ENCODE data around the gene TLE5.
"Not testable (repeated sequence)": the region's sequence is repeated elsewhere in the genome, so short reads cannot be mapped to it uniquely, and the experiment has no call there.

TLE5 gene

GRCh38 chr19:3089299-3089855 is 27.1 kb upstream of the TLE5 start:
- not testable (repeated sequence) for H3K4ac ChIP-seq (ENCODE audit: low read length); H3K4me1 ChIP-seq (ENCODE audit: control insufficient read depth in 2 of 2, insufficient read depth in 1 of 2, low read depth in 1 of 2, low read length in 2 of 2); H3K4me3 ChIP-seq (ENCODE audit: low read length in 2 of 2); H3K14ac ChIP-seq (ENCODE audit: low read length); H3K79me1 ChIP-seq (ENCODE audit: low read depth, low read length); H3K27me3 ChIP-seq (ENCODE audit: control insufficient read depth in 3 of 3, insufficient read depth in 3 of 3, low read depth in 1 of 3, low read length in 3 of 3); H2AK5ac ChIP-seq (ENCODE audit: low read depth, low read length); H3K9ac ChIP-seq (ENCODE audit: low read depth, low read length, poor library complexity); H3K27ac ChIP-seq (replicated peaks; ENCODE audit: low read length); H4K91ac ChIP-seq (ENCODE audit: low read depth, low read length, poor library complexity); H3K4me2 ChIP-seq (ENCODE audit: insufficient read depth, low read length, poor library complexity, severe bottlenecking); H2BK120ac ChIP-seq (ENCODE audit: low read depth, low read length); H2BK5ac ChIP-seq (ENCODE audit: low read length); H3K36me3 ChIP-seq (replicated peaks in 1 of 2; ENCODE audit: control insufficient read depth in 2 of 2, insufficient read depth in 2 of 2, low read length in 2 of 2); DNase-seq (ENCODE audit: low spot score); H4K8ac ChIP-seq (ENCODE audit: low read depth, low read length); H3K9me3 ChIP-seq (replicated peaks in 1 of 2; ENCODE audit: control insufficient read depth in 2 of 2, insufficient read depth in 1 of 2, low read depth in 1 of 2, low read length in 2 of 2); H3K18ac ChIP-seq (ENCODE audit: low read length); H2BK12ac ChIP-seq (ENCODE audit: low read length); H2BK15ac ChIP-seq (ENCODE audit: low read length); H3K23ac ChIP-seq (ENCODE audit: low read depth, low read length, poor library complexity); H2AFZ ChIP-seq (ENCODE audit: low read length)
- no CpG with 5 or more reads among the region's 7 CpGs for WGBS, 2 donors (ENCODE audit: extremely low coverage in 2 of 2, insufficient read length in 2 of 2, insufficient replicate concordance in 1 of 2)

- H2AFZ ChIP-seq (ENCODE audit: low read length) = no peak overlapping the region
- H3K4me1 ChIP-seq (ENCODE audit: control insufficient read depth in 2 of 2, insufficient read depth in 1 of 2, low read depth in 1 of 2, low read length in 2 of 2) = no peaks in the 10 kb centered on the region
- no peak overlapping the region for H3K18ac ChIP-seq (ENCODE audit: low read length)
- H4K91ac ChIP-seq (ENCODE audit: low read depth, low read length, poor library complexity) = no peak overlapping the region
- no peaks in the 10 kb centered on the region for H3K9me3 ChIP-seq (replicated peaks in 1 of 2; ENCODE audit: control insufficient read depth in 2 of 2, insufficient read depth in 1 of 2, low read depth in 1 of 2, low read length in 2 of 2)
- WGBS, 2 donors (ENCODE audit: extremely low coverage in 2 of 2, insufficient read length in 2 of 2, insufficient replicate concordance in 1 of 2) = no CpG with 5 or more reads among the region's 10 CpGs
- no peak for DNase-seq (ENCODE audit: low spot score)
- H3K9ac ChIP-seq (ENCODE audit: low read depth, low read length, poor library complexity) = no peak overlapping the region
- H2BK120ac ChIP-seq (ENCODE audit: low read depth, low read length) = no peak overlapping the region
- no peaks in the 10 kb centered on the region for H3K79me1 ChIP-seq (ENCODE audit: low read depth, low read length)
- H2BK15ac ChIP-seq (ENCODE audit: low read length) = no peak overlapping the region
- H3K27me3 ChIP-seq (ENCODE audit: control insufficient read depth in 3 of 3, insufficient read depth in 3 of 3, low read depth in 1 of 3, low read length in 3 of 3) = no peaks in the 10 kb centered on the region
- H3K4me2 ChIP-seq (ENCODE audit: insufficient read depth, low read length, poor library complexity, severe bottlenecking) = no peak overlapping the region
- no peak overlapping the region for H2BK5ac ChIP-seq (ENCODE audit: low read length)
- H3K36me3 ChIP-seq (replicated peaks in 1 of 2; ENCODE audit: control insufficient read depth in 2 of 2, insufficient read depth in 2 of 2, low read length in 2 of 2) = no peaks in the 10 kb centered on the region
- H2AK5ac ChIP-seq (ENCODE audit: low read depth, low read length) = no peak overlapping the region
- H3K4ac ChIP-seq (ENCODE audit: low read length) = no peak overlapping the region
- H3K27ac ChIP-seq (replicated peaks; ENCODE audit: low read length) = no peak overlapping the region
- no peak overlapping the region for H4K8ac ChIP-seq (ENCODE audit: low read depth, low read length)
- H3K4me3 ChIP-seq (ENCODE audit: low read length in 2 of 2) = no peak overlapping the region
- H3K23ac ChIP-seq (ENCODE audit: low read depth, low read length, poor library complexity) = no peak overlapping the region
- H2BK12ac ChIP-seq (ENCODE audit: low read length) = no peak overlapping the region
- no peak overlapping the region for H3K14ac ChIP-seq (ENCODE audit: low read length)
These were observed 25.5 kb upstream of the TLE5 start for GRCh38 chr19:3087769-3088168.

GRCh38 chr19:3084943-3085342 is 22.6 kb upstream of the TLE5 start:
- no peaks in the 10 kb centered on the region for H3K27me3 ChIP-seq (ENCODE audit: control insufficient read depth in 3 of 3, insufficient read depth in 3 of 3, low read depth in 1 of 3, low read length in 3 of 3)
- H3K9me3 ChIP-seq (replicated peaks in 1 of 2; ENCODE audit: control insufficient read depth in 2 of 2, insufficient read depth in 1 of 2, low read depth in 1 of 2, low read length in 2 of 2) = no peaks in the 10 kb centered on the region
- no peak overlapping the region for H2BK12ac ChIP-seq (ENCODE audit: low read length)
- no peaks in the 10 kb centered on the region for H3K79me1 ChIP-seq (ENCODE audit: low read depth, low read length)
- no peak overlapping the region for H2AFZ ChIP-seq (ENCODE audit: low read length)
- no peak overlapping the region for H3K23ac ChIP-seq (ENCODE audit: low read depth, low read length, poor library complexity)
- no peak overlapping the region for H3K9ac ChIP-seq (ENCODE audit: low read depth, low read length, poor library complexity)
- peak overlapping the region; percentile 35 for H2AK5ac ChIP-seq (ENCODE audit: low read depth, low read length)
- no peak overlapping the region for H4K8ac ChIP-seq (ENCODE audit: low read depth, low read length)
- peak overlapping the region; percentile 57 for H3K18ac ChIP-seq (ENCODE audit: low read length)
- H2BK15ac ChIP-seq (ENCODE audit: low read length) = peak overlapping the region; percentile 58
- no peak overlapping the region for H3K4ac ChIP-seq (ENCODE audit: low read length)
- H3K4me2 ChIP-seq (ENCODE audit: insufficient read depth, low read length, poor library complexity, severe bottlenecking) = no peak overlapping the region
- no peak overlapping the region for H3K27ac ChIP-seq (replicated peaks; ENCODE audit: low read length)
- DNase-seq (ENCODE audit: low spot score) = no peak
- H4K91ac ChIP-seq (ENCODE audit: low read depth, low read length, poor library complexity) = no peak overlapping the region
- H3K14ac ChIP-seq (ENCODE audit: low read length) = no peak overlapping the region
- H3K4me1 ChIP-seq (ENCODE audit: control insufficient read depth in 2 of 2, insufficient read depth in 1 of 2, low read depth in 1 of 2, low read length in 2 of 2) = no peaks in the 10 kb centered on the region
- H2BK120ac ChIP-seq (ENCODE audit: low read depth, low read length) = no peak overlapping the region
- no peak overlapping the region for H3K4me3 ChIP-seq (ENCODE audit: low read length in 2 of 2)
- H2BK5ac ChIP-seq (ENCODE audit: low read length) = peak overlapping the region; percentile 75
- no peaks in the 10 kb centered on the region for H3K36me3 ChIP-seq (replicated peaks in 1 of 2; ENCODE audit: control insufficient read depth in 2 of 2, insufficient read depth in 2 of 2, low read length in 2 of 2)
- WGBS, 2 donors (ENCODE audit: extremely low coverage in 2 of 2, insufficient read length in 2 of 2, insufficient replicate concordance in 1 of 2) = no CpG with 5 or more reads among the region's 10 CpGs

GRCh38 chr19:3083964-3084363 is 21.7 kb upstream of the TLE5 start:
- Histone ChIP-seq H4K8ac (ENCODE audit: low read depth, low read length) (no peak overlapping the region), H4K91ac (ENCODE audit: low read depth, low read length, poor library complexity) (no peak overlapping the region)
- no CpG with 5 or more reads among the region's 7 CpGs for WGBS, 2 donors (ENCODE audit: extremely low coverage in 2 of 2, insufficient read length in 2 of 2, insufficient replicate concordance in 1 of 2)

More at GRCh38 chr19:3083964-3084363, 21.7 kb upstream of the TLE5 start:
- Histone ChIP-seq H3K4me3 (ENCODE audit: low read length in 2 of 2) (no peak overlapping the region), H3K9ac (ENCODE audit: low read depth, low read length, poor library complexity) (no peak overlapping the region), H2BK120ac (ENCODE audit: low read depth, low read length) (no peak overlapping the region), H3K79me1 (ENCODE audit: low read depth, low read length) (no peaks in the 10 kb centered on the region), H3K4me2 (ENCODE audit: insufficient read depth, low read length, poor library complexity, severe bottlenecking) (no peak overlapping the region), H3K14ac (ENCODE audit: low read length) (no peak overlapping the region), H2BK12ac (ENCODE audit: low read length) (no peak overlapping the region), H3K4me1 (ENCODE audit: control insufficient read depth in 2 of 2, insufficient read depth in 1 of 2, low read depth in 1 of 2, low read length in 2 of 2) (no peaks in the 10 kb centered on the region), H3K27ac (replicated peaks; ENCODE audit: low read length) (no peak overlapping the region), H3K18ac (ENCODE audit: low read length) (no peak overlapping the region), H2AK5ac (ENCODE audit: low read depth, low read length) (no peak overlapping the region), H3K4ac (ENCODE audit: low read length) (no peak overlapping the region), H3K27me3 (ENCODE audit: control insufficient read depth in 3 of 3, insufficient read depth in 3 of 3, low read depth in 1 of 3, low read length in 3 of 3) (peaks cover 0 to 4% (median 0%) of the 10 kb centered on the region in 3 experiments), H3K36me3 (replicated peaks in 1 of 2; ENCODE audit: control insufficient read depth in 2 of 2, insufficient read depth in 2 of 2, low read length in 2 of 2) (no peaks in the 10 kb centered on the region), H3K9me3 (replicated peaks in 1 of 2; ENCODE audit: control insufficient read depth in 2 of 2, insufficient read depth in 1 of 2, low read depth in 1 of 2, low read length in 2 of 2) (no peaks in the 10 kb centered on the region), H2BK5ac (ENCODE audit: low read length) (no peak overlapping the region), H3K23ac (ENCODE audit: low read depth, low read length, poor library complexity) (no peak overlapping the region), H2BK15ac (ENCODE audit: low read length) (no peak overlapping the region), H2AFZ (ENCODE audit: low read length) (no peak overlapping the region)
- no peak for DNase-seq (ENCODE audit: low spot score)

Measured in neuronal stem cell (in vitro differentiated cells).